Mucosa of gallbladder (tissue), 1 donor: Measurements from ENCODE around the gene LCN12. TPM values are rescaled to one million over a fixed set of nuclear protein-coding genes. Genes with fewer than 3 reads are reported as not detected.

ENCODE experiments used
- DNase-seq: peaks from one replicate; pipeline ENCODE4 v3.0.0-alpha.2; 2020; ENCODE audit warnings: low spot score
- total RNA-seq: library from RNA; stranded (reverse); gene quantifications from one replicate; pipeline ENCODE4 v1.2.1, GENCODE V29; 2021
- donor health status: DM: no; HTN: no; CAD: no.

LCN12 gene
- total RNA-seq, 1 donor from 2014 or later, result 10.0 TPM

GRCh38 chr9:136958898-136959850 is 7.1 kb downstream of the LCN12 start:
- no peak for DNase-seq

- DNase-seq, result no peak
Measured at GRCh38 chr9:136960212-136960937, 8.3 kb downstream of the LCN12 start.

DNA sequence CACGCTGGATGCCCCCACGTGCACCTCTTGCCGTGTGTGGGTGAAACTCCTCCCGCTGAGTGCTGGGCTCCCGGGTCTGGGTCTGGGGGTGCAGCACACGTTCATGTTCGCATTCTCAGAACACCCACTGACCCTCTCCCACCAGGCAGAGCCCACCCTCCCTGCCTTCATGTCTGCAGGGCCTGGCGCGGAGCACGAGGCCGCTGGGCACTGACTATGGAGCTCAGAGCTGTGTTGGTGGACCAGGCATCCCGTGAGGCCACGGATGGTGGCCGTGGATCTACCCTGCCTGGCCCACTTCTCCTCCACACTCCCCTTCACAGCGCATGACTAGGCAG is 8.8 kb downstream of the LCN12 start:
- no peak for DNase-seq

DNA sequence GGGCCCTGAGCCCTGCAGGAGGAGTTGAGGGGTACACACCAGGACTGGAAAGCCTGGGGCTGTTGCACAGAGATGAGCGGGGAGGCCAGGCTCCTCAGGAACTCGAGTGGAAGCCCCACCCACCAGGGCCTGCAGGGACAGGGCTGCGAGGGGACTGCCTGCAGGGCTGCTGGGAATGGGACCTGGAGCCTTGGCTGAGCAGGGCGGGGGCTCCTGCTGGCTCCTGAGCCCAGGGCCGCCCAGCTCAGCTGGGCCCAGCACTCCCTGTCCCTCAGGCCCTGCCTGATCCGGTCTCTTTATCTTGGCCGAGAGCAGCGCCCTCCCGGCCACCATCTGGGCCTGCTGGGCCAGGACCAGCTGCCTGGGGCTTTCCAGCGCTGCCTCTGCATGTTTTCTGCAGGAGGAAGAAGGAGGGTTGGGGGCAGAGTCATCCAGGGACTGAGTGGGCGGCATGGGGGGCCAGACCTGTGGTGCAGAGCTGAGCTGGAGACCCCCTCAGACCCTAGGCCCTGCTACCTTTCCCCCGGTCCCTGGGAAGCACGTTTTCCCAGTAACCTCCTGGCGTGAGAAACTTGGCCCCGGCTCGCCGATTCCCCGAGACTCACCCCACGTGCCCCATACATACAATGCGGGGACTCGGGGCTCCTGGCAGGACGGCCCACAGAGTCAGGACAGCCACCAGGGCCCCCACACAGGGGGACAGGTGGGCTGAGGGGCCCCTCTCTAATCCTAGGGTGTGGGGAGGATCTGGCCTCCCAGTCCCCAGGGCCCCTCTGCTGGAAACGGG is 9.4 kb downstream of the LCN12 start:
- no peak for DNase-seq

DNA sequence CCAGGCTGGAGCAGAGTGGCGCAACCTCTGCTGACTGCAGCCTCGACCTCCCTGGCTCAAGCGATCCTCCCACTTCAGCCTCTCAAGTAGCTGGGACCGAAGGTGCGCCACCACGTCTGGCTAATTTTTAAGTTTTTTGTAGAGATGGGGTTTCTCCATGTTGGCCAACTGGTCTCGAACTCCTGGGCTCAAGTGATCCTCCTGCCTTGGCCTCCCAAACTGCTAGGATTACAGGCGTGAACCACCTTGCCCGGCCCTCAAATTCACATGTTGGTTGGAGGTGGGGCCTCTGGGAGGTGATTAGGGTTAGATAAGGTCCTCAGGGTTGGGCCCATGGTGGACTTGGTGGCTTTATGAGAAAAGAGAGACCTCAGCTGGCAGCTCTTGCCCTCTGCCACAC is 10.1 kb downstream of the LCN12 start:
- no peak for DNase-seq

DNA sequence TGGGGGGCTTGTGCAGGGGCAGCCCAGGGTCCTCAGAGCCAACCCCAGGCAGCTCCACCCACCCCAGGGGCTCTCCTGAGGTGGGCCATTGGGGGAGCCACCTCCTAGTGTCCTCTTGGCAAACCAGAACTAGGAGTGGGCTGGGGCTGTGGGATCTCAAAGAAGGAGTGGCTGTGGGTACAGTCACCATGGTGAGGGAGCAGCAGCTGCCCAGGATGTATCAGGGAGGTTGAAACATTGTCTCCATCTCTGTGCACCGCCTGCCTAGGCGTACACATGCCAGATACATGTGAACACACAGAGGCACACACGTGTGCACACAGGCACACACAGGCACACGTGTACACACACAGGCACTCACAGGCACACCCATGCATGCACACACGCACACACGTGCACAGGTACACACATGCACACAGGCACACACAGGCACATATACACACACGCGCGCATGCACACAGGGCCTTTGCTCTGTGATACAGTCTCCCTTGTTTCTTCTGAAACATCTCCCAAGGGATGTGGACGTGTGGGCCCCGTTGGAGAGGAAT is 10.7 kb downstream of the LCN12 start:
- no peak for DNase-seq

DNA sequence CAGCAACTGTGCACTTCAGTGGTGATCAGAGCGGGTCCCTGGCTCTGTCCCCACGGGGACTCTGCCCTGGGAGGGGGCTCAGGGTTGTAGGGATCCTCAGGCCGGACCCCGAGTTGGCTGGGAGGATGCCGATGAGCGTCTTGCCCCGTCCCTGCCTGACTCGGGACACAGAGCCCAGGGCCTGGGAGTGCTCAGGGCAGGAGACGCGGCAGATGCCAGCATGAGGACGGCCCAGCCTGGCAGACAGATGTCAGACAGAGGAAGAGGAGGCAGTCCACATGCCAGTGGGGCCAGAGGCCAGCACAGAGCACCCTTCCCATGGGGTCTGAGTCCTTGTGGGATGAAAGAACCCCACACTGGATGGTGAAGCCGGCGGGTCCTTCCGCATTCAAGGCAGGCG is 11.3 kb downstream of the LCN12 start:
- no peak for DNase-seq

DNA sequence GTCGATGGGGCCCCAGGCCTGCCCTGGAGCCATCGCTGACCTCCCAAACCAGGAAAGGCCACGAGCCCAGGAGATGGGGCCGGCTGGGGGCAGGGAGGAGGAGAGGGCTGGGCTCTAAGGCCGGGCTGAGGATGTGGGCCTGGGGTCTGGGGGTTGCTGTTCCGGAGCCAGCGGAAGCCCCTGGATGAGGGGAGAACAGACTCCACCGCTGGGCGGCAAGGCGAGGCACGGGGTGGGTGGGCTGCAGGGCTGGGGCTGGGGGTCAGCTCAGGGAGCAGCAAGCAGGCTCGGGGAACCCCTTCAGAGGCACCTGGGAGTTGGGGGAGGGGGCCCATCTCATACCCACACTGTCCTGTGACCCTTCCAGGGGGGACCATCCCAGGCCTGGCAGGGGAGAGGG is 11.7 kb downstream of the LCN12 start:
- DNase-seq, result no peak

- no peak for DNase-seq
Measured at GRCh38 chr9:136964171-136964689, 12.2 kb downstream of the LCN12 start.

- no peak for DNase-seq
Measured at GRCh38 chr9:136964833-136965422, 12.9 kb downstream of the LCN12 start.

- DNase-seq, result no peak
Measured at GRCh38 chr9:136965771-136966484, 13.9 kb downstream of the LCN12 start.

- DNase-seq, result no peak
Measured at GRCh38 chr9:136968333-136969127, 16.5 kb downstream of the LCN12 start.

- no peak for DNase-seq
Measured at GRCh38 chr9:136969150-136969549, 17.1 kb downstream of the LCN12 start.

DNA sequence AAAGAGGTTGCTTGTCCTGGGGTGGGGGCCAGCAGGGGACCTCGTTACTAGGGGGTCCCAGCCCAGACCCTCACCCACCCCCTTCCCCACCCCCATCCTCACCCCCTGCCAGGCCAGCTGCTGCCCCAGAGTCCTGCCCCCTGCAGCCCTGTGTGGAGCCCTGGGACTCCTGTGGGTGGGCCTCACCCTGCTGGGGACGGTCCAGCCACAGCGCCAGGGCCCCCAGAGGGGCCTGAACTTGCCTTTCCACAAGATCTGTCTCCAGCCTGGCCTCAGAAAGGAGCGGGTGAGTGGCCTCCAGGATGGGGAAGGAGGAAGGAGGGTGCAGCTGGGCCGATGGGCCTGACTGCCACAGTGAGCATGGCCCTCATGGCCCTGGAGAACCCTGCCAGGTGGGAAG is 17.7 kb downstream of the LCN12 start:
- DNase-seq, result no peak

GRCh38 chr9:136970361-136970760 is 18.3 kb downstream of the LCN12 start:
- no peak for DNase-seq

- no peak for DNase-seq
Measured at GRCh38 chr9:136971746-136972145, 19.7 kb downstream of the LCN12 start.

GRCh38 chr9:136972335-136972734 is 20.3 kb downstream of the LCN12 start:
- DNase-seq, result no peak

DNA sequence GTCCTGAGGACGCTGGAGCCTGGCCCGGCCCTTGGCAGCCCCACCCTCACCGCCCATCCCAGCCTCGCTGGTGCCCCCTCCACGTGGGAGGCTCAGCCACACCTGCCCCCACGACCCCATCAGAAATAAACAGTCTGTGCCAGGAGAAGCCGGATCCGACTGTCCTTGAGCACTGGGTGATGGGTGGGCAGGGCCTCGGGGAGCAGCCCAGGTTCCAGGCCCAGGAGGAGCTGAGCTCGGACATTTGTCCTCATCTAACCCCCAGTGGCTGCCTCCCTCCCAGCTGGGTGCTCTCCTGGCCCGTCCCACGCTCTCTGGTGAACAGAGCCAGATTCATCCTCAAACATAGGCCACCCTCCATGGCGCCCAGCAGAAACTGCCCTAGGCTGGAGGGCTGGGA is 20.7 kb downstream of the LCN12 start:
- DNase-seq, result no peak

GRCh38 chr9:136973618-136974617 is 21.8 kb downstream of the LCN12 start:
- no peak for DNase-seq
